Neural cell (in vitro differentiated cells): ENCODE data around the gene PACSIN2. TPM values are rescaled to one million over a fixed set of nuclear protein-coding genes. Genes with fewer than 3 reads are reported as not detected.

Experiments
- H2AFZ ChIP-seq: fragments of 200-600, 300-800 bp; sonication (generic), shearing (Covaris generic); 2 replicates; pipeline ENCODE4 v1.6.0; 2014; ENCODE audit warnings: low read depth, mild to moderate bottlenecking, antibody characterized with exemption, low read length, moderate library complexity
- H3F3A ChIP-seq: fragments of 200-600 bp; shearing (Covaris generic); 2 replicates; pipeline ENCODE4 v1.6.1; 2016; ENCODE audit warnings: mild to moderate bottlenecking, moderate library complexity, mixed read lengths, antibody characterized with exemption, low read length; ENCODE audit not compliant: insufficient read depth, poor library complexity, severe bottlenecking
- H3K27ac ChIP-seq: fragments of 200-600, 300-800 bp; sonication (generic), shearing (Covaris generic); 2 replicates; pipeline ENCODE4 v1.5.1; 2014; ENCODE audit warnings: mild to moderate bottlenecking, low read length, moderate library complexity
- H3K27me3 ChIP-seq: fragments of 300-800, 200-600 bp; sonication (generic), shearing (Covaris generic); 2 replicates; pipeline ENCODE4 v1.6.0; 2014; ENCODE audit warnings: mild to moderate bottlenecking, low read depth, low read length, moderate library complexity; ENCODE audit not compliant: insufficient read depth
- H3K36me3 ChIP-seq: fragments of 300-800, 200-600 bp; sonication (generic), shearing (Covaris generic); 2 replicates; pipeline ENCODE4 v1.5.1; 2014; ENCODE audit warnings: mild to moderate bottlenecking, antibody characterized with exemption, low read length, moderate library complexity; ENCODE audit not compliant: insufficient read depth
- H3K4me2 ChIP-seq: fragments of 300-800, 200-600 bp; sonication (generic), shearing (Covaris generic); 2 replicates; pipeline ENCODE4 v1.6.0; 2014; ENCODE audit warnings: mild to moderate bottlenecking, low read length
- H3K4me3 ChIP-seq: fragments of 300-800, 200-600 bp; sonication (generic), shearing (Covaris generic); 2 replicates; pipeline ENCODE4 v1.5.1; 2014; ENCODE audit warnings: mild to moderate bottlenecking, low read length, moderate library complexity
- H3K79me2 ChIP-seq: fragments of 200-600 bp; shearing (Covaris generic); replicated peaks from 2 replicates; pipeline ENCODE4 v1.6.0; 2014; ENCODE audit warnings: mild to moderate bottlenecking, low read length, moderate library complexity; ENCODE audit not compliant: insufficient read depth
- H3K9ac ChIP-seq: fragments of 300-800, 200-600 bp; sonication (generic), shearing (Covaris generic); 2 replicates; pipeline ENCODE4 v1.6.1; 2016; ENCODE audit warnings: mild to moderate bottlenecking, low read length, mixed read lengths
- H3K9me2 ChIP-seq: fragments of 200-600 bp; shearing (Covaris generic); 2 replicates; pipeline ENCODE4 v1.6.1; 2016; ENCODE audit warnings: mild to moderate bottlenecking, low read length, mixed read lengths; ENCODE audit not compliant: insufficient read depth
- H3K9me3 ChIP-seq: fragments of 200-600, 300-800 bp; sonication (generic), shearing (Covaris generic); 2 replicates; pipeline ENCODE4 v1.6.1; 2016; ENCODE audit warnings: mild to moderate bottlenecking, mixed run types, low read length, moderate library complexity, mixed read lengths
- H4K20me1 ChIP-seq: fragments of 200-600 bp; shearing (Covaris generic); 2 replicates; pipeline ENCODE4 v1.6.1; 2016; ENCODE audit warnings: mild to moderate bottlenecking, mixed run types; ENCODE audit not compliant: insufficient read depth
- EP300 ChIP-seq: fragments of 450-650 bp; conservative IDR thresholded peaks from 2 replicates; pipeline ENCODE4 v1.6.1; 2014; ENCODE audit warnings: antibody characterized with exemption, mild to moderate bottlenecking, moderate library complexity; ENCODE audit not compliant: poor library complexity, severe bottlenecking
- EZH2 ChIP-seq: fragments of 200-600, 300-800 bp; shearing (Covaris generic), sonication (generic); IDR thresholded peaks from 2 replicates; pipeline ENCODE4 v1.6.1; 2014; ENCODE audit warnings: antibody characterized with exemption, low read length, borderline replicate concordance, mild to moderate bottlenecking; ENCODE audit not compliant: insufficient read depth, poor library complexity, severe bottlenecking
- MXI1 ChIP-seq: fragments of 450-650 bp; conservative IDR thresholded peaks from 2 replicates; pipeline ENCODE4 v1.6.1; 2014; ENCODE audit warnings: antibody characterized with exemption, mild to moderate bottlenecking; ENCODE audit not compliant: poor library complexity, severe bottlenecking
- POLR2AphosphoS5 ChIP-seq: IDR thresholded peaks from 2 replicates; pipeline ENCODE4 v1.6.1; 2012
- RAD21 ChIP-seq: fragments of 450-650 bp; conservative IDR thresholded peaks from 2 replicates; pipeline ENCODE4 v1.6.1; 2014; ENCODE audit warnings: antibody characterized with exemption, mild to moderate bottlenecking, moderate library complexity
- REST ChIP-seq: IDR thresholded peaks from 2 replicates; pipeline ENCODE4 v1.6.1; 2012; ENCODE audit warnings: borderline replicate concordance
- SMC3 ChIP-seq: fragments of 450-650 bp; conservative IDR thresholded peaks from 2 replicates; pipeline ENCODE4 v1.6.1; 2014; ENCODE audit warnings: antibody characterized with exemption, mild to moderate bottlenecking, moderate library complexity; ENCODE audit not compliant: poor library complexity
- TAF1 ChIP-seq: IDR thresholded peaks from 2 replicates; pipeline ENCODE4 v1.6.1; 2012; ENCODE audit warnings: low read depth
- polyA plus RNA-seq: library from polyadenylated mRNA; depleted of rRNA; stranded (reverse); fragments of >200 nt; gene quantifications from 2 replicates; pipeline ENCODE4 v1.2.3, GENCODE V29; 2014

Gene PACSIN2
- polyA plus RNA-seq, 1 donor from 2014 or later: 47.2 TPM

- Histone ChIP-seq H3K9ac (no peak overlapping the region), H4K20me1 (no peaks in the 10 kb centered on the region), H3K36me3 (no peaks in the 10 kb centered on the region), H3F3A (no peaks in the 10 kb centered on the region), H3K4me2 (no peak overlapping the region), H3K79me2 (no peaks in the 10 kb centered on the region), H3K27ac (no peak overlapping the region), H3K9me2 (no peaks in the 10 kb centered on the region), H2AFZ (no peak overlapping the region), H3K4me3 (no peak overlapping the region), H3K27me3 (no peaks in the 10 kb centered on the region), H3K9me3 (no peaks in the 10 kb centered on the region)
- TF ChIP-seq EZH2: no peak
- TF ChIP-seq REST: no peak
- no peak for TF ChIP-seq EP300
- TF ChIP-seq TAF1: no peak
- TF ChIP-seq MXI1: no peak
- no peak for TF ChIP-seq POLR2AphosphoS5
- TF ChIP-seq SMC3: no peak
These were observed 125.6 kb downstream of the PACSIN2 start for GRCh38 chr22:42889304-42889703.

GRCh38 chr22:42887523-42888507 lies 127.1 kb downstream of the PACSIN2 start:
- H3K9ac ChIP-seq: no peak overlapping the region
- no peak overlapping the region for H2AFZ ChIP-seq
- no peaks in the 10 kb centered on the region for H4K20me1 ChIP-seq
- no peak overlapping the region for H3K4me2 ChIP-seq
- H3F3A ChIP-seq: no peaks in the 10 kb centered on the region
- H3K27ac ChIP-seq: no peak overlapping the region
- no peak overlapping the region for H3K4me3 ChIP-seq
- TF ChIP-seq EP300: no peak
- no peak for TF ChIP-seq MXI1
- TF ChIP-seq TAF1: no peak
- no peak for TF ChIP-seq RAD21
- TF ChIP-seq EZH2: no peak
- TF ChIP-seq REST: no peak
- no peak for TF ChIP-seq SMC3
- no peaks in the 10 kb centered on the region for H3K9me2 ChIP-seq
- no peaks in the 10 kb centered on the region for H3K79me2 ChIP-seq
- no peaks in the 10 kb centered on the region for H3K27me3 ChIP-seq
- no peaks in the 10 kb centered on the region for H3K36me3 ChIP-seq
- H3K9me3 ChIP-seq: no peaks in the 10 kb centered on the region
